HG03558 (cell line): Measurements from ENCODE around the gene LMTK3.
"Not testable (repeated sequence)": the region's sequence is repeated elsewhere in the genome, so short reads cannot be mapped to it uniquely, and the experiment has no call there.

ENCODE experiments used
- ATAC-seq: cut with Tn5 transposase; IDR thresholded peaks from one replicate; pipeline ENCODE4 v1.9.1; 2021; ENCODE audit warnings: moderate number of reproducible peaks; ENCODE audit not compliant: unreplicated experiment; ENCODE audit errors: extremely low read depth

The LMTK3 gene

GRCh38 chr19:48539503-48540096 lies 28.0 kb upstream of the LMTK3 start:
- no peak for ATAC-seq

- not testable (repeated sequence) for ATAC-seq
Measured at GRCh38 chr19:48538057-48538456, 26.4 kb upstream of the LMTK3 start.

GRCh38 chr19:48537541-48537940 lies 25.9 kb upstream of the LMTK3 start:
- ATAC-seq, result no peak

GRCh38 chr19:48533770-48534169 lies 22.1 kb upstream of the LMTK3 start:
- no peak for ATAC-seq

- no peak for ATAC-seq
Measured at GRCh38 chr19:48530770-48531169, 19.1 kb upstream of the LMTK3 start.

- no peak for ATAC-seq
Measured at GRCh38 chr19:48530066-48530720, 18.6 kb upstream of the LMTK3 start.

GRCh38 chr19:48529156-48529555 lies 17.5 kb upstream of the LMTK3 start:
- ATAC-seq, result no peak

GRCh38 chr19:48524732-48525131 lies 13.1 kb upstream of the LMTK3 start:
- no peak for ATAC-seq

GRCh38 chr19:48524221-48524620 lies 12.6 kb upstream of the LMTK3 start:
- ATAC-seq, result no peak

GRCh38 chr19:48520134-48520533 lies 8.5 kb upstream of the LMTK3 start:
- no peak for ATAC-seq

GRCh38 chr19:48519426-48519825 lies 7.8 kb upstream of the LMTK3 start:
- ATAC-seq, result not testable (repeated sequence)

- no peak for ATAC-seq
Measured at GRCh38 chr19:48518207-48518606, 6.6 kb upstream of the LMTK3 start.

GRCh38 chr19:48516536-48516935 lies 4.9 kb upstream of the LMTK3 start:
- no peak for ATAC-seq

GRCh38 chr19:48514123-48514458 lies 2.5 kb upstream of the LMTK3 start:
- ATAC-seq, result no peak

GRCh38 chr19:48513289-48514122 lies 1.9 kb upstream of the LMTK3 start:
- no peak for ATAC-seq

- no peak for ATAC-seq
Measured at GRCh38 chr19:48512504-48513288, 1.1 kb upstream of the LMTK3 start.

- ATAC-seq, result no peak
Measured at GRCh38 chr19:48511321-48511731, 309 bp downstream of the LMTK3 start.

GRCh38 chr19:48510421-48511268 lies 990 bp downstream of the LMTK3 start:
- ATAC-seq, result no peak

GRCh38 chr19:48509467-48510194 lies 2.0 kb downstream of the LMTK3 start:
- ATAC-seq, result no peak
